GDM1 (cell line): ENCODE measurements around the gene GTF2H3.

Experiments used
- DNase-seq: peaks from one replicate; lab custom pipeline; 2025; lab: John Stamatoyannopoulos, UW

Gene GTF2H3

DNA sequence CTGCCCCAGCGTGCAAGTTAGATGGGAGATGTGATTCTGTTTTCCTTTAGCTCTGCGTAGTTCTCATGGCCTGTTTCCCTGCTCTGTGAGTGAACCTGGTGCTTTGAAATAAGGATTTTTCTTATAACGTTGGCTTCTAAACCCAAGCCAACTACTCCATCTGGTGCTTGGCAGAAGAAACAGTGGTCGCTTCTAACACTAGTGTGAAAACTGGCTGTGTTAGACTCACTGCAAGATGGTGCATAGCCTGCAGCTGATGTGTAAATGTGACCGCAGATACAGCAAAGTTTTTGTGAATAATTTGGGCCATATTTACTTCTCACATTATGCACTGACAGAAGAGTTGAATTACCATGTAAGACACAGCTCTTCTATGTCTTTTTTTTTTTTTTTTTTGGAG lies 12.2 kb downstream of the GTF2H3 start:
- DNase-seq, result no peak

DNA sequence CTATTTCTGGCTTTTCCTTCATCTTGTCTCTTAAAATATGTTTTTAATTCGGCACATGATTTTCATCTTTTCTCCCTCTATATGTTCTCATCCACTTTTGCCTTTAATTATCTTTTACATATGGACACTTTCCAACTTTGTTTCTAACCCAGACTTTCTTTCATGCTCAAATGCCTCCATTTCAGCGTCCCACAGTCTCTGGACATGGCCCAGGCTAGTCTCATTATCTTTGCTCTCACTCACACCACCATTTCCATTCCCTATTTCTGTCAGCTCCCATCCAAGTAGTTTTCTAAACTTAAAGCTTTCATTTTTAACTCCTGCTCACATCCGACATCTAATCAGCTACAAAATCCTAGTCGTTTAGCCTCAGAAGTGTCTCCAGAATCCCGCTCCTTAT lies 14.8 kb downstream of the GTF2H3 start:
- DNase-seq, result no peak

DNA sequence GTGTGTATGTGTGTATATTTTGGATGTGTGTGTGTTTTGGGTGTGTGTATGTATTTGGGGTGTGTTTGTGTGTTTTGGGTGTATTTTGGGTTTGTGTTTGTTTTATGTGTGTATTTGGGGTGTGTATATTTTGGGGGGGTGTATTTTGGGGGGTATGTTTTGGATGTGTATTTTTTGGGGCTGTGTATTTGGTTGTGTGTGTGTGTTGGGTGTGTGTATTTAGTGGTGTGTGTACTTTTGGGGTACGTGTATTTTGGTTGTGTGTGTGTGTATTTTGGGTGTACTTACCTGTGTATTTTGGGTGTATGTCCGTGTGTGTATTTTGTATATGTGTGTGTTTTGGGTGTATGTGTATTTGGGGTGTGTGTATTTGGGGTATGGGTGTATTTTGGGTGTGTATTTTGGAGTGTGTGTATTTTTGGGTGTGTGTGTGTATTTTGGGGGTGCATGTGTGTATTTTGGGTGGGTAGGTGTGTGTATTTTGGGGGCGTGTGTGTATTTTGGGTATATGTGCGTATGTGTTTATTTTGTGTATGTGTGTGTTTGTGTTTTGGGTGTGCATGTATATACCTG lies 20.6 kb downstream of the GTF2H3 start:
- no peak for DNase-seq

DNA sequence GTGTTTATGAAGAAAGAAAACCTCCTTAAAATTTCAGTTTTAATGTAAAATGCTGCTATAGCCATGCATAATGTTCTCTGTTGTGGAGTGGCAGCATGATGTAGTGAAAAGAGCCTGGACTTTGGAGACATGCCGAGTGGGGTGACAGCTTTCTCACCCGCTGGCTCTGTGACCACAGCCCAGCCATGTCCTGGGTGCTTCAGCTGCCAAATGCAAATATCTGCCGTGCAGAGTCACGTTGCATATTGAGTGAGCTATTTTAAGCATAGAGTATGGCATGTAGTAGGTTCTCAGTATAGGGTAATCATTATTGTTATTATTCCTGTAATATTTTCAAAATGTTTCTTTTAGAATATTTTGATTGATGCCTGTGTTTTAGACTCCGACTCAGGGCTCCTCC lies 21.8 kb downstream of the GTF2H3 start:
- DNase-seq, result no peak

DNA sequence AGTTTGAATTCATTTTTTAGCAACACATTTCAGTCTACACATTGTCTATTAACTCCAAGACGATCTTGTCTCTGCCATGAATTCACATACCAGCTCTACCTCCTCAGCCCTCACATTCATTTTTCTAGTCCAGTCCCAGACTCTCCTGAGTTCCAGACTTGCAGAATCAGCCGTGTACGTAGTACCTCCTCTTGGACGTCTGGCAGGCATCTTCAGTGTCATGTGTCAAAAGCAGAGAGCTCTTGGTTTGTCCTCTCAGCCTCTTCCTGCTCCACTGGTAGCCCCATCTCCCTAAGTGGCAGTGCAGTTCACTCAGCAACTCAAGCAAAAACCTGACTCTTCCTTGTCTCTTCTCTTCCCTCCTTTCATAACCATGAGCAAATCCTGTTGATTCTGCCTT lies 22.8 kb downstream of the GTF2H3 start:
- no peak for DNase-seq

DNA sequence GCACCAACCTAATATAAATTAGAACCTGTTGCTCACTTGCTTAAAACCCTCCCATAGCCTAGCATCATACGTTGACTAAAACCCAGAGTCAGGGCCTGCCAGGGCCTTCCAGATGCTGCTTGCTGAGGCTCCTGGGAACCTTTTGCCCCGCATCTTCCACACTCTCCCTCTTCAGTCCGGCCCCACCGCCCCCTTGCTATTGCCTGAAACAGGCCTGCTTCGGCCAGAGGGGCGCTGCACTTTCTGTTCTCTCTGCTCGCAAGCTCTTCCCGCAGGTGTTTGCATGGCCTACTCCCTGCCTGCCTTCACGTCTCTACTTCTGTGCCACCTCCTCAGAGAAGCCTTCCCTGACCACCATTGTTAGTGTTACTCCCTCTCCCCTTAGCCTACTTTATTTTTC lies 23.6 kb downstream of the GTF2H3 start:
- no peak for DNase-seq

DNA sequence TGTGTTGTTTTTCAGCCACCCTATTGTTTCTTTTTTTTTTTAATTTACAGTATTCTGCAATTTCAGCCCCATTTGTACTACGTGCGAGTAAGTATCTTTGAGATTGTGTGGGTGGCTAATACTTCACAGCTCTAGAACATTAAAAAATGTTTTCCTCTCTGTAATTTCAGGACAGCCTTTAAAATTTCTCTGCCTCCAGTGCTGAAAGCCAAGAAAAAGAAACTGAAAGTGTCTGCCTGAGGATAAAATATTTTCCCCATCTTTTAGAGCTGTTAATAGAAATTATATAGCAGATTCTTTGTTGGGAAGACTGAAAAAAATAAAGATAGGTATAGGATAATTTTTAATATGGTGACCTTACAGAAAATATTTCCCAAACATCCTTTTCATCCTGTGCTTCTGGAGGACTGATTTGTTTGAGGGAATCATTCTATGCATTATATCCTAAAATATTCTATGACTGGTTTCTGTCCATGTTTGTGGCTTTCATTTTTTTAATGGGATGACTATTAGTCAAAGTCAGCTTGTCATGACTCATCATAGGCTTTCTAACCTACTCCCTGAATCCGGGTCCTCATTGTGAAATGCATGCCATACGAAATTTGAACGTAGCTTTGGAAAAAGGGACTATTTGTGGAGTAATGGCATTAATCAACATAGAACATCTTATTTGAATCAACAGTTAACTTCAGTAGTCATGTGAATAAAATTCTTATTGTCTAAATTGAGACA lies 26.5 kb downstream of the GTF2H3 start:
- no peak for DNase-seq

DNA sequence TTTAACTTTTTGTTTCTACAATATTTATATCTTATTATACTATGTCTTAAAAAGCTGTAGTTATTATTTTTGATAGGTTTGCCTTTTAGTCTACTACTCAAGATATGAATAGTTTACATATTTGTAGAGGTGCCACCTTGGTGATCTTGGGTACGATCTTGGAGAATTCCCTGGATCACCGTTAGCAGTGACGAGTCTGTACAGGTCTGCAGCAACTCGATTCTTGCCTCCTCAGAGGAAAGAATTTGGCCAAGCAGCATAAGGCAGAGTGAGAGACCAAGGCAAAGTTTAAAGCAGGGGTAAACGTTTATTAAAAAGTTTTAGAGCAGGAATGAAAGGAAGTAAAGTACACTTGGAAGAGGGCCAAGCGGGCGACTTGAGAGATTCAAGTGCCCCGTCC lies 34.1 kb downstream of the GTF2H3 start:
- no peak for DNase-seq

DNA sequence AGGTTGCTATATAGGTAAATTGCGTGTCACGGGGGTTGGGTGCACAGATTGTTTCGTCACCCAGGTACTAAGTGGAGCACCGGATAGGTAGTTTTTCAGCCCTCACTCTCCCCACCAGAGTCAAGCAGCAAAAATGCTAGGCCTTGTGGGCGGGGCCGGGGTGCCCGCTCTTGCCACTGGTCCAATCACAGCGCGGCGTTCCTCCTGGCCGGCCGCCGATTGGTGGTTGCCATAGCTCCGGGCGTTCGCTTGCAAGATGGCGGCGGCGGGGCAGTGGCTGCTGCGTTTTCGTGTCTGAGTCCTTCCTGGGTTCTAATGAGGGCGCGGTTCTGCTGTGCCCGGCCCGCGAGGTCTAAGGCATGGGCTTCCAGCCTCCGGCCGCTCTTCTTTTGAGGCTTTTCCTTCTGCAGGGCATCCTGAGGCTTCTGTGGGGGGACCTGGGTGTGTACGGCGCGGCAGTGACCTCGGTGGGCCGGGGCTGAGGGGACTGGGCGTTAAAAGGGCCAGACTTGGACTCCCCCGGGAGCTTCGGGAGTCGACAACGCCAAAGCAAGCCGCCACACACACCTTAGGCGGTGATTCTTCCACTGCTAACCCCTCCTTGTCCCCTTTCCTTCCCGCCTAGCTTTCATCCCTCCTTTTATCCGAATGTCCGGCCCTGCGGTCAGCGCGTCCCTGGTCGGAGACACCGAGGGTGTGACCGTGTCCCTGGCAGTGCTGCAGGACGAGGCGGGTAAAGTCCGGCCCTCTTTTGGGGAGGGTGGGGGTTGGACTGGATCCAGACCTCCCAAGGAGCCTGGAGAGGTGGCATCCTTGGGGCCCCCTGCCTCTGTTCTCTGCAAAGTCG lies 37.5 kb downstream of the GTF2H3 start, which contains the start of gene TCTN2:
TSS of gene TCTN2 (plus strand) at position 232 of the 847 bp plus-strand sequence. CDS start at position 360, 128 bp downstream.
- peak; percentile 76 for DNase-seq

DNA sequence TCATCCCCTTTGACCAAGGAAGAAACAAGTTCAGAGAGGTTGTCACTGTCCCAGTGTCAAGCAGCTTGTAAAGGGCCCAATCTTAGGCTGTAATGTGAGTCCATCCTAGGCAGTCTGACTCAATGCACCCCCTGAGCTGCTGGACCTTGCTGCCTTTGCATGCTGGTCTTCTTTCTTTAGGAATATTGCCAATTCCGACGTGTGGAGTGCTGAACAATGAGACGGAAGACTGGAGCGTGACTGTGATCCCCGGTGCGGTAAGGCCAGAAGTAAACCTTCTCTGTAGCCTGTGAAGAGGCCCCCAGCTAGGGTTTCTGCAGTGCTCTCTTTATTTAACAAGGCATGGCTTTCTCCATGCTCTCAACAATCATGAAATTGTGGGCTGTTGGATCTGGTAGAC lies 38.2 kb downstream of the GTF2H3 start:
- no peak for DNase-seq

DNA sequence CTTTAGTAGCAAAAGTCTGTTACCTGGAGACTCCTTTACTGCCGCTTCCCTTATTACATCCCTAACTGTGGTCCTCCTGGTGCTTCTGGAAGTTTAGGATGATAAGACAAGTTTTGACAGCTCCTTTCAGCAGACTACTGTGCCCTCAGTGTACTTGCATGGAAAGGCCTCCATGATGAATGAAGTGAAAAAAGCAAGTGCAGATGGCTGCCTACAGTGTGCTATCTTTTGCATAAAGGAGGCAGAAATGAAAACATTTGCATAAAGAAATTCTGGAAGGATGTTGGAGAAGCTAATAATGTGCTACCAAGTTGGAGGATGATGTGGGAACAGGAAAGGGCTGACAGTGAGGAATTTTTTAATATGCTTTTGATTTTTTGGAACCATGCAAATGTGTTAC lies 41.8 kb downstream of the GTF2H3 start:
- DNase-seq, result no peak

DNA sequence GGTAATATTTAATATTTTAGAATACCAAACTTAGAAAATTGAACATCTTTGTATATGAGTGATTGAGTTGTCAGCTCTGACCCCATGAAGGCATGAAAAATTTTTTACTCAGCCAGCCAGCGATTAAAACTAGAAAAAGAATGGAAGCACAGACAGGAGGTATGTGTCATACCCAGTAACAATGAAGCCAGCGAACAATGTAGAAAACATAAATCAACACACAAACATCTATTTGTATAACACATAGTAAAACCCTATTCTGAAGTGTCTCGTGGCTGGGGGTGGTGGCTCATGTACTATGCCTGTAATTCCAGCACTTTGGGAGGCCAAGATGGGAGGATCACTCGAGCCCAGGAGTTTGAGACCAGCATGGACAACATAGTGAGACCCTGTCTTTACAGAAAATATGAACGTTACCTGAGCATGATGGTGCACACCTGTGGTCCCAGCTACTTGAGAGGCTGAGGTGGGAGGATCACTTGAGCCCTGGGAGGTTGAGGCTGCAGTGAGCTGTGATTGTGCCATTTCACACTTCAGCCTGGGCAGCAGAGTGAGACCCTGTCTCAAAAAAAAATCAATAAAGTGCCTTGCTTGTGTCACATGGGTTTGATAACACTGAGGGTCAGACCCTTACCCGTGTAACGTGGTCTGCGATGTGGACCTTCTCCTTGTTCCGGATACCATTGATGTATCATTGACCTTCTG lies 43.1 kb downstream of the GTF2H3 start:
- DNase-seq, result no peak

DNA sequence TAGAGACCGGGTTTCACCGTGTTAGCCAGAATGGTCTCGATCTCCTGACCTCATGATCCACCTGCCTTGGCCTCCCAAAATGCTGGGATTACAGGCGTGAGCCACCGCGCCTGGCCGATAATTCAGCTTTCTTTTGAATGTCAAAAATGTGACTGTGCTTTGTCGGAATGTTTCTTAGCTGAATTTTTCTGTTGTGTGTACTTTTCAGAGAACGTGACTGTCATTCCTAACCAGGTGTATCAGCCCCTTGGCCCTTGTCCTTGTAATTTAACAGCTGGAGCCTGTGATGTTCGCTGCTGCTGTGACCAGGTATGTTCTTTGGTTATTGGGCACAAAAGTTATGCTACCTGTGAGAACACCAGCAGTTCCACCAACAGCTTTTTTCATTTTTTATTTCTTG lies 45.4 kb downstream of the GTF2H3 start:
- DNase-seq, result no peak

DNA sequence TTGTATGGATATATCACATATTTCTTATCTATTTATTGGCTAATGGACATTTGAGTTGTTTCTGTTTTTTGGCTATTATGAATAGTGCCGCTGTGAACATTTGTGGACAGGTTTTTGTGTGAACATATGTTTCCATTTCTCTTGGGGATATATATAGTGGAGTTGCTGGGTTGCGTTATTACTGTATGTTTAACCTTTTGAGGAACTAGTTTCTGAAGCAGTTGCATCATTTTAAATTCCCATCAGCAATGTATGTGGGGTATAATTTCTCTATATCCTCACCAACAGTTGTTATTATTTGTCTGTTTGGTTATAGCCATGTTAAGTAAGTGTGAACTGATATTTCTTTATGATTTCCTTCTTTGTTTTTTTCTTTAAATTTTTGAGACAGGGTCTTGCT lies 48.0 kb downstream of the GTF2H3 start:
- no peak for DNase-seq

DNA sequence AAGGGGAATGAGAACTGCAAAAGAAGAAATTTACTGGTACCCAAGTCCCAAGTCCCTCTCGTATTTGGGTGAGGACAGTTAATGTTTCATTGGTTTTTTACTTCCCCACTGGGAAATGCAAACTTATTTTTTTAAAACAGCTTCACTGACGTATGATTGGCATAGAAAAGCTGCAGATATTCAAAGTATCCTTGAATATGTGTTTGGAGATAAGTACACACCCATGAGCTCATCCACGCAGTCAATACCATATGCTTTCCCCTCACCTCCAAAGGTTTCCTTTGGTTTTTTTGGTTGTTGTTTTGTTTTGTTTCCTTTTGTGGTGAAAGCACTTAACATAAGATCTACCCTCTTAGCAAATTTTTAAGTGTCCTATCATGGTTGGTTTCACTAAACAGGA lies 50.3 kb downstream of the GTF2H3 start:
- no peak for DNase-seq

DNA sequence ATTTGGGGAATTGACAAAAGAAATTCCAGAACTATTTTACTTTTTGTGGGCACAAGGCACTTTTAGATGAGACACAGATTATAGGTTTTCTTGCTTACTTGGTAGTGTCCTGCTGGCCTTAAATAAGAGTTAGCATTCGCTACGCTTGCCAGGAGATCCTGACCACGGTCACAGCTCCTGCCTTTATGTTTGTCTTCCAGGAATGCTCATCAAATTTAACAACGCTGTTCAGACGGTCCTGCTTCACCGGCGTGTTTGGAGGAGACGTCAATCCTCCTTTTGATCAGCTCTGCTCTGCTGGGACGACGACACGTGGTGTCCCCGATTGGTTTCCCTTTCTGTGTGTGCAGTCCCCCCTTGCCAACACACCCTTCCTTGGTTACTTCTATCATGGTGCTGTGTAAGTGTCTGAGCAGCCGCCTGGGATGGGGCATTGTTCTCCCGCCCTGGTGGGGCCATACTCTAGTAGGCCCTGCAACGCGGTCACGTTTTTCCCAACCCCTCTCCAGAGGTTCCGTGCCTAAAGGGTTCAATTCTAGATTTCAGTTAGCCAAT lies 53.1 kb downstream of the GTF2H3 start:
- DNase-seq, result no peak

DNA sequence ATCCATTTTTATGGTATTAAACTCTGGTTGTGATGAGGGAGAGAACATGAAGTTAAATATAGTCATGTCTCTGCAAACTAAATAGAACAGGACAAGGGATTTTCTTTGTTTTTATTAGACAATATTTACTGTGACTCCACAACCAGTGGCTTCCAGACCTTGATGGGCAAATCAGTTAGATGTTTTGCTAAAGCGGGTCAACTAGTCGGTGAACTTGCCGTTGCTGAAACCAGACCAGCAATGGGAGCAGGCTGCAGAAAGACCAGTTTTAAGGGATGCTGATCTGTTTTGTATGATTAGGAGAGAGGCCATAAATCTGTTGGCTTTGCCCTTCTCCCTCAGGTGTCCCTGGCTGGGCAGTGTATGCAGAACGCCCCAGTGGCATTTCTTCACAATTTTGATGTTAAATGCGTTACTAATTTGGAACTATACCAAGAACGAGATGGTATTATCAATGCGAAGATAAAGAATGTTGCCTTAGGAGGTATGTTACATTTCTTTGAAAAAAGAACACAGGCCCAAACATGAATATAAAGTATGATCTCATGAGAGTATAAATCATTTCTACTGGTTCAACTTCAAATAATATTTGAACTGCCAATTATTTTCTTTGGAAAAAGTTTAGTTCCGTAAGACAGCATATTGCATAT lies 56.7 kb downstream of the GTF2H3 start:
- DNase-seq, result no peak

DNA sequence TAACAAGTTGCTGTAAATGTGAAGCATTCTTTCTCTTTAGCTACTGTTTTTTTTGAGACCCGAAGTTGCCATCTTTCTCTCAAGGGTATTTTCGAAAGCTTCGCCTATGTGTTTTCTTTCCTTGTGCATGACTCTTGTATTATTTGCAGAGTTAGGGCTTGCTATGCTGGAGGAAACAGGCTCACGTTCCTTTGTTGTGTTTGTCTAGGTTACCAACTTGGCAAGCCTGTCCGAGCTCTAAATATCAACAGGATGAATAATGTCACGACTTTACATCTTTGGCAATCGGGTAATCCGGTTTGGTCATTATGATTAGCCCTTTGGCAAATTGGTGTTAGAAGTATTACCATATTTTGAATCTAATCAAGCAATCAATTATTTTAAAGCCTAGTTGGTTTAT lies 62.6 kb downstream of the GTF2H3 start:
- no peak for DNase-seq

DNA sequence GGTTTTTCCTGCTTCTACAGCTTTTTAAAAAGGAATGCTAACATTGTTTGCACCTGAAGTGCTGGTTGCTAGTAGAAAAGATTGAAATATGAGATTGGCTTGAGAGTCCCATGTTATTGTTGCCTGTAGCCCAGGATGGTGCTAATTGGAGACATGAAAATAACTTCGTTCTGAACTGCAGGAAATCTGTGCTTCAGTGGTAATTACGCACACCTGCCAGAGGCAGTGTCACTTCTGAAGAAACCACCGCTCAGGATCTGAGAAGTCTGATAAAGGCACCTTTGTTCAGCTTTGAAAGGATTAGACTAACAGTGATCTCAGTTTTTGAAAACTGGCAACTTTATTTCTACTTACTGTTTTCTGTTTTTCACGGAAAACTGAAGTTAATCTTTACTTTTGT lies 63.0 kb downstream of the GTF2H3 start:
- no peak for DNase-seq

DNA sequence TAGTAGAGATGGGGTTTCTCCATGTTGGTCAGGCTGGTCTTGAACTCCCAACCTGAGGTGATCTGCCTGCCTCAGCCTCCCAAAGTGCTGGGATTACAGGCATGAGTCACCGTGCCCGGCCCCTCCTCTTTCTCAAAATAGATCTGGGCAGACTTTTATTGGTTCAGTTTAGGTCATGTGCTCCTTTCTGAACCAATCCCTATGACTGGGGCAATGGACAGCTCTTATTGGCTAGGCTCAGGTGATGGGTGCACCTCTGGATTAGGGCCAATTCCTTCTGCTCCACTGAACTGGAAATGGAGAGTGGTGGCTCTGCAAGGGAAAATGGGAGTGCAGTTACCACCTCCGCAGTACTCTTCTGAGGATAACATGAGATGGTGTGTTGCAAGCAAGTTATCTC lies 72.3 kb downstream of the GTF2H3 start:
- no peak for DNase-seq

DNA sequence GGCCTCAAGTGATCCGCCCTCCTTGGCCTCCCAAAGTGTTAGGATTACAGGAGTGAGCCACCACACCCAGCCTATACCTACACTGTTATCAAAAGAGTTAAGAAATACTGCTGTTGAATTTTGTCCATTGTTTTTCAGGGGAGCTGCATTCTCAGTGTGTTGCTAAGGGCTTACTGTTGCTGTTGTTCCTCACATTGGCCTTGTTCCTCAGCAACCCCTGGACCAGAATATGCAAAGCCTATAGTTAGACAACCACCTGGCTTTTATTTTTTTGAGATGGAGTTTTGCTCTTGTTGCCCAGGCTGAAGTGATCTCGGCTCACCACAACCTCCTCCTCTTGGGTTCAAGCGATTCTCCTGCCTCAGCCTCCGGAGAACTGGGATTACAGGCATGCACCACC lies 73.8 kb downstream of the GTF2H3 start:
- DNase-seq, result no peak
